Measurements from ENCODE around the gene LLGL2.

LLGL2 gene

GRCh38 chr17:75548813-75549212, 23.3 kb downstream of the LLGL2 start:
- TF ChIP-seq, protein P1, sequence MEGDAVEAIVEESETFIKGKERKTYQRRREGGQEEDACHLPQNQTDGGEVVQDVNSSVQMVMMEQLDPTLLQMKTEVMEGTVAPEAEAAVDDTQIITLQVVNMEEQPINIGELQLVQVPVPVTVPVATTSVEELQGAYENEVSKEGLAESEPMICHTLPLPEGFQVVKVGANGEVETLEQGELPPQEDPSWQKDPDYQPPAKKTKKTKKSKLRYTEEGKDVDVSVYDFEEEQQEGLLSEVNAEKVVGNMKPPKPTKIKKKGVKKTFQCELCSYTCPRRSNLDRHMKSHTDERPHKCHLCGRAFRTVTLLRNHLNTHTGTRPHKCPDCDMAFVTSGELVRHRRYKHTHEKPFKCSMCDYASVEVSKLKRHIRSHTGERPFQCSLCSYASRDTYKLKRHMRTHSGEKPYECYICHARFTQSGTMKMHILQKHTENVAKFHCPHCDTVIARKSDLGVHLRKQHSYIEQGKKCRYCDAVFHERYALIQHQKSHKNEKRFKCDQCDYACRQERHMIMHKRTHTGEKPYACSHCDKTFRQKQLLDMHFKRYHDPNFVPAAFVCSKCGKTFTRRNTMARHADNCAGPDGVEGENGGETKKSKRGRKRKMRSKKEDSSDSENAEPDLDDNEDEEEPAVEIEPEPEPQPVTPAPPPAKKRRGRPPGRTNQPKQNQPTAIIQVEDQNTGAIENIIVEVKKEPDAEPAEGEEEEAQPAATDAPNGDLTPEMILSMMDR (IDR thresholded peaks at IDR 0.05; ENCODE audit: low read depth, low read length): no peak
- no peak overlapping the region for H3K4me3 ChIP-seq (ENCODE audit: low read depth, low read length)

- TF ChIP-seq, protein P1 (IDR thresholded peaks at IDR 0.05; ENCODE audit: low read depth, low read length): no peak
- H3K4me3 ChIP-seq (ENCODE audit: low read depth, low read length): no peak overlapping the region
These were observed 24.0 kb downstream of the LLGL2 start for GRCh38 chr17:75549246-75550138.

DNA sequence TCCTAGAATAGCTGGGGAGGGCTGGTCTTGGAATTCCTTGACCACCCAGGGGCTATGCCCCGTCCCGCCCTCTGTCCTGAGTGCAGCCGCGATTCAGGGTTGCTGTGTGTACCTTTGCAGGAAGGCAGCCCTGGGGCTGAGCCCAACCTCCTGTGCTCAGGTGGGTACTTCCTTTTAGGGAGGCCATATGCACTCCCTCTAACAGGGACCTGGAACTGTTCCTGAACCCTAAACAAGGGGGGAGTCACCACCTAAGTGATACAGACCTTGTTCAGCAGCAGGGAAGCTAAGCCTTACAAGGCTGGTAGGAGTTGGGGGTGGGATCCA, 24.6 kb downstream of the LLGL2 start:
- H3K4me3 ChIP-seq (ENCODE audit: low read depth, low read length): no peak overlapping the region

GRCh38 chr17:75551266-75551665, 25.8 kb downstream of the LLGL2 start:
- H3K4me3 ChIP-seq (ENCODE audit: low read depth, low read length): no peak overlapping the region
- TF ChIP-seq, protein P1 (IDR thresholded peaks at IDR 0.05; ENCODE audit: low read depth, low read length): no peak

More for the DNA sequence above, 24.6 kb downstream of the LLGL2 start:
- TF ChIP-seq, protein P1 (IDR thresholded peaks at IDR 0.05; ENCODE audit: low read depth, low read length): no peak

- no peak overlapping the region for H3K4me3 ChIP-seq (ENCODE audit: low read depth, low read length)
- TF ChIP-seq, protein P1 (IDR thresholded peaks at IDR 0.05; ENCODE audit: low read depth, low read length): no peak
These were observed 27.2 kb downstream of the LLGL2 start for GRCh38 chr17:75552425-75553294.

- TF ChIP-seq, protein P1 (IDR thresholded peaks at IDR 0.05; ENCODE audit: low read depth, low read length): no peak
- no peak overlapping the region for H3K4me3 ChIP-seq (ENCODE audit: low read depth, low read length)
These were observed 28.0 kb downstream of the LLGL2 start for GRCh38 chr17:75553295-75554110.

All from WI38 (cell line).